HepG2 (cell line): Measurements from ENCODE around the gene TEX51. TPM values are rescaled to one million over a fixed set of nuclear protein-coding genes. Genes with fewer than 3 reads are reported as not detected.

Experiments
- ATAC-seq: fragments of 200-7000 bp; cut with Tn5 transposase; 3 replicates; pipeline ENCODE4 v1.9.1; 2020; ENCODE audit warnings: mild to moderate bottlenecking, moderate library complexity
- BruUV-seq: library from RNA; stranded (reverse); fragments of 400-500 nt; replicated peaks from 2 replicates; lab custom pipeline; 2021; lab: Mats Ljungman, UMichigan
- CTCF ChIA-PET: fragments of 300-600 bp; formaldehyde crosslinking; extraction: SDS; loops from one replicate; lab custom pipeline; 2021; ENCODE audit warnings: low total read pairs, inconsistent platforms, low intra/inter-chr PET ratio; lab: Yijun Ruan, JAX
- POLR2A ChIA-PET: fragments of 350-600 bp; sonication (Branson Sonifier 250); formaldehyde crosslinking; loops from one replicate; lab custom pipeline; 2020; ENCODE audit warnings: antibody characterized with exemption, inconsistent platforms; lab: Yijun Ruan, JAX
- DNase-seq: peaks from one replicate; pipeline ENCODE4 v3.0.0-alpha.2; 2015; ENCODE audit warnings: low spot score
- FAIRE-seq: peaks from 3 replicates; lab custom pipeline; 2011; peaks lifted over from hg19 to GRCh38; lab: Jason Lieb, UNC
- H2AFZ ChIP-seq: one replicate; pipeline ENCODE4 v1.6.1; 2011; ENCODE audit warnings: low read length, inconsistent platforms
- H3K27ac ChIP-seq: fragments of 300-600 bp; 3 replicates; pipeline ENCODE4 v1.8.0; 2011; ENCODE audit warnings: mixed run types, mild to moderate bottlenecking, mixed read lengths, low read length, inconsistent platforms; ENCODE audit not compliant: insufficient read depth; ENCODE audit errors: extremely low read length
- H3K27me3 ChIP-seq, 2 experiments: fragments of 200-600 bp in 1 of 2; 2 replicates in 1 of 2; 3 replicates in 1 of 2; pipeline versions ENCODE4 v1.6.0 to v1.8.0; 2011; ENCODE audit warnings: low read length in 2 of 2, mild to moderate bottlenecking in 2 of 2, moderate library complexity in 2 of 2, inconsistent platforms in 1 of 2; ENCODE audit not compliant: insufficient read depth in 2 of 2, control insufficient read depth in 1 of 2
- H3K36me3 ChIP-seq, 2 experiments: fragments of 200-600 bp in 1 of 2; replicated peaks in 1 of 2; 2 replicates in 1 of 2; 3 replicates in 1 of 2; pipeline versions ENCODE4 v1.5.1 to v1.8.0; 2011; ENCODE audit warnings: low read length in 2 of 2, inconsistent platforms in 1 of 2; ENCODE audit not compliant: insufficient read depth in 2 of 2, control insufficient read depth in 1 of 2
- H3K4me1 ChIP-seq: 2 replicates; pipeline ENCODE4 v1.5.1; 2012; ENCODE audit warnings: low read length, inconsistent platforms; ENCODE audit not compliant: insufficient read depth
- H3K4me2 ChIP-seq: 2 replicates; pipeline ENCODE4 v1.6.0; 2011; ENCODE audit warnings: low read depth, low read length, inconsistent platforms
- H3K4me3 ChIP-seq, 3 experiments: fragments of 200-600 bp in 1 of 3; sonication (generic), shearing (Covaris generic) in 1 of 3; replicated peaks in 1 of 3; 2 replicates each; pipeline ENCODE4 v1.5.1; 2011 to 2016; ENCODE audit warnings: low read length in 3 of 3, inconsistent platforms in 2 of 3, low read depth in 2 of 3, mild to moderate bottlenecking in 2 of 3, control low read depth in 1 of 3, mixed read lengths in 1 of 3; ENCODE audit not compliant: insufficient read depth in 1 of 3
- H3K79me2 ChIP-seq: one replicate; pipeline ENCODE4 v1.6.1; 2011; ENCODE audit warnings: low read length, inconsistent platforms; ENCODE audit not compliant: insufficient read depth
- H3K9ac ChIP-seq: 2 replicates; pipeline ENCODE4 v1.6.0; 2011; ENCODE audit warnings: mild to moderate bottlenecking, low read depth, low read length, inconsistent platforms; ENCODE audit not compliant: insufficient read depth
- H3K9me3 ChIP-seq: 2 replicates; pipeline ENCODE4 v1.5.1; 2012; ENCODE audit warnings: mild to moderate bottlenecking, low read length
- H4K20me1 ChIP-seq: 2 replicates; pipeline ENCODE4 v1.6.0; 2011; ENCODE audit warnings: inconsistent platforms, mild to moderate bottlenecking, low read length, moderate library complexity; ENCODE audit not compliant: insufficient read depth
- CHD2 ChIP-seq: IDR thresholded peaks from 2 replicates; pipeline ENCODE4 v1.6.1; 2011; ENCODE audit warnings: low read depth, low read length, improper control_type of control experiment
- EHMT2 ChIP-seq: fragments of 200-600 bp; sonication (generic); IDR thresholded peaks from 2 replicates; pipeline ENCODE4 v1.7.0; 2017; ENCODE audit warnings: antibody characterized with exemption, low read depth, low read length, borderline replicate concordance
- GABPA ChIP-seq, 2 experiments: IDR thresholded peaks; 2 replicates each; pipeline ENCODE4 v1.6.1; 2011 to 2016; ENCODE audit warnings: low read depth in 2 of 2, low read length in 1 of 2, missing biosample characterization in 1 of 2, missing genetic modification characterization in 1 of 2
- MEIS1 ChIP-seq: sonication (generic); formaldehyde crosslinking; IDR thresholded peaks from 2 replicates; pipeline ENCODE4 v1.9.0; 2021; ENCODE audit warnings: mild to moderate bottlenecking, missing genetic modification reagents, moderate library complexity, borderline replicate concordance
- PHF20 ChIP-seq: sonication (generic); formaldehyde crosslinking; IDR thresholded peaks from 2 replicates; pipeline ENCODE4 v1.5.0; 2020; ENCODE audit warnings: mild to moderate bottlenecking, missing genetic modification reagents
- POGZ ChIP-seq: sonication (generic); formaldehyde crosslinking; IDR thresholded peaks from 2 replicates; pipeline ENCODE4 v1.4.0; 2020; ENCODE audit warnings: mild to moderate bottlenecking, missing genetic modification reagents
- TBX2 ChIP-seq: sonication (generic); formaldehyde crosslinking; IDR thresholded peaks from 2 replicates; pipeline ENCODE4 v1.5.0; 2020; ENCODE audit warnings: missing genetic modification reagents, mild to moderate bottlenecking, borderline replicate concordance
- XRCC5 ChIP-seq: fragments of 200-400 bp; formaldehyde crosslinking; optimal IDR thresholded peaks from 2 replicates; pipeline ENCODE3; 2017; ENCODE audit warnings: mild to moderate bottlenecking, low read length
- ZMYM4 ChIP-seq: sonication (generic); formaldehyde crosslinking; IDR thresholded peaks from 2 replicates; pipeline ENCODE4 v1.8.1; 2023; ENCODE audit warnings: mild to moderate bottlenecking, missing genetic modification reagents
- ZNF33B ChIP-seq: sonication (generic); formaldehyde crosslinking; IDR thresholded peaks from 2 replicates; pipeline ENCODE4 v1.5.1; 2020; ENCODE audit warnings: mild to moderate bottlenecking, missing genetic modification reagents
- ZNF644 ChIP-seq: IDR thresholded peaks from 2 replicates; pipeline ENCODE4 v1.6.1; 2016; ENCODE audit warnings: low read depth
- ZNF883 ChIP-seq: sonication (generic); formaldehyde crosslinking; IDR thresholded peaks from 2 replicates; pipeline ENCODE4 v1.5.1; 2020; ENCODE audit warnings: mild to moderate bottlenecking, missing genetic modification reagents; ENCODE audit errors: not compliant biosample characterization
- ZSCAN21 ChIP-seq: sonication (generic); formaldehyde crosslinking; IDR thresholded peaks from 2 replicates; pipeline ENCODE4 v1.8.0; 2022; ENCODE audit warnings: mild to moderate bottlenecking, missing genetic modification reagents, moderate library complexity, borderline replicate concordance
- WGBS: methylation state at CpG from one replicate; pipeline ENCODE4 v1.1.6; 2017; ENCODE audit warnings: low lambda C conversion rate; 5-methylcytosine and 5-hydroxymethylcytosine counted together
- in situ Hi-C: cut with HindIII; loops from 2 replicates; pipeline ENCODE4 v1.10.0; 2017; ENCODE audit warnings: low pct_unique_long_range_greater_than_20kb; ENCODE audit not compliant: extremely low pct_ligation_motif_present
- intact Hi-C: fragments of 100-400 bp; cut with micrococcal nuclease; formaldehyde crosslinking; loops from one replicate; pipeline ENCODE4 v1.10.0; 2022; ENCODE audit not compliant: unreplicated experiment
- polyA plus RNA-seq, 8 experiments: library from polyadenylated mRNA; depleted of rRNA in 3 of 8; stranded (reverse) in 7 of 8; unstranded in 1 of 8; fragments of >200 nt; fragmentation: Illumina TruSeq in 4 of 8; extraction: Trizol in 4 of 8; gene quantifications; 2 replicates each; pipeline versions ENCODE4 v1.2.1 to v1.2.3, GENCODE V29; 2011 to 2016; ENCODE audit warnings: low read depth in 4 of 8, missing spikeins in 1 of 8, mixed read lengths in 1 of 8; ENCODE audit not compliant: insufficient read depth in 1 of 8
- total RNA-seq, 5 experiments: library from RNA; depleted of rRNA; stranded (reverse); fragments of >200 nt; fragmentation: Illumina TruSeq; extraction: Trizol; gene quantifications; 2 replicates each; pipeline ENCODE4 v1.2.3, GENCODE V29; 2016; ENCODE audit warnings: low read depth in 1 of 5
- TF ChIP-seq, protein P1 (sequence below): sonication (generic); formaldehyde crosslinking; IDR thresholded peaks from 2 replicates; pipeline ENCODE4 v1.8.0; 2022; ENCODE audit warnings: missing genetic modification reagents, mild to moderate bottlenecking, borderline replicate concordance
- TF ChIP-seq, protein P2 (sequence below): IDR thresholded peaks from 2 replicates; pipeline ENCODE4 v1.6.1; 2016; ENCODE audit warnings: mild to moderate bottlenecking, missing biosample characterization, missing genetic modification reagents
- TF ChIP-seq, protein P3 (sequence below): sonication (generic); formaldehyde crosslinking; IDR thresholded peaks from 2 replicates; pipeline ENCODE4 v1.5.0; 2020; ENCODE audit warnings: missing genetic modification reagents
- TF ChIP-seq, protein P4 (sequence below): sonication (generic); formaldehyde crosslinking; IDR thresholded peaks from 2 replicates; pipeline ENCODE4 v1.9.0; 2021; ENCODE audit warnings: missing genetic modification reagents, mild to moderate bottlenecking, borderline replicate concordance
- TF ChIP-seq, protein P5 (sequence below): sonication (generic); formaldehyde crosslinking; IDR thresholded peaks from 2 replicates; pipeline ENCODE4 v1.8.0; 2022; ENCODE audit warnings: mild to moderate bottlenecking, missing genetic modification reagents, moderate library complexity

Gene TEX51
- total and polyA plus RNA-seq, 2 of the 13 experiments (the other 11 are each of a cell fraction or from before 2014, with no cell fraction given) = not detected

DNA sequence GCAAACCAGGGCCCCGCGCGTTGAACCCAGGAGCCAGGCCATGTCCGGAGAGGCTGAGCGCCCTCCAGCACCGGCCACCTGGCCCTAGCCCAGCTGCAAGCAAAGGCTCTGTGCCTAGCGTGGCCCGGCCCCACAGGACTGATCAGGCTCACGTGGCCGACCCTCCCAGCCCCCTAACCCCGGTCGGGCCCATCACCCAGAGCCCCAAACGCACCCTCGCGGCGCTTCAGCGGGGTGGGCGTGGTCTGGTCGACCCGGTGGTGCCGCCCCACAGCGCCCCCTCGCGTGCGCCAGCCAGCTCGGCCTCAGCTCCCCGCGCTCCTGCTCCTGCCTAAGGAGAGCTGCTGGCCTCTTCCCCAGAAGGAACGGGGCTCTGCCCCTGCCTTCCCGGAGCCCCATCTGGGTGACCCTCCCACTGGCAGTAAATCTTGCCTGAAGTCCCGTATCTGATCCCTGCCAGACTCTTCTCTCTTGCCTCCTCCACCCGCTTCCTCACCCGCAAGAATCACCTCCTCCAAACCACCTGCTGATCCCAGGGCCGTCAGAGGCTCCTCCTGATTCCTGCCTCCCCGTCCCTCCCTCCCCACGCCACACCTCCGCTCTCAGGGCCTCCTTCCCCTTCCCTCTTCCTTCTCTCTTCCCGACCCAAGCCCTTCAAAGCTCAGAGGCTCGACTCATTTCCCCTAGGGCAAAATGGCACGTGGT, 12.3 kb upstream of the TEX51 start:
- Histone ChIP-seq H3K4me2 (peak overlapping the region; percentile 51; the same call in 1 of the 2 replicates), H3K79me2 (no peaks in the 10 kb centered on the region), H3K27me3 (peaks cover 0 to 47% of the 10 kb centered on the region in 2 experiments; a peak in 4 of 5 replicates), H2AFZ (no peak overlapping the region), H3K9me3 (no peaks in the 10 kb centered on the region), H3K36me3 (no peaks in the 10 kb centered on the region), H3K4me3 (peak overlapping the region in 1 of 3 experiments; percentile 42; a peak in 1 of 6 replicates), H4K20me1 (no peaks in the 10 kb centered on the region), H3K27ac (no peak overlapping the region), H3K9ac (no peak overlapping the region), H3K4me1 (no peaks in the 10 kb centered on the region)
- BruUV-seq = no TSS peak
- intact Hi-C loops (no loop called here), in situ Hi-C loops (no loop called here)
- peak; percentile 89 for ATAC-seq
- 32% methylated on average over 36 of the region's 40 CpGs for WGBS
- peak; percentile 13 for DNase-seq
- CTCF ChIA-PET = no interaction called here
- POLR2A ChIA-PET = no interaction called here
- no peak for FAIRE-seq
- no peak for TF ChIP-seq ZSCAN21
- peak; percentile 52 for TF ChIP-seq ZNF883 (CRISPR knock-in tag)
- 0 out of 2 replicates have a peak, but pooled peaks have one; percentile 55 for TF ChIP-seq CHD2
- TF ChIP-seq, protein P1, sequence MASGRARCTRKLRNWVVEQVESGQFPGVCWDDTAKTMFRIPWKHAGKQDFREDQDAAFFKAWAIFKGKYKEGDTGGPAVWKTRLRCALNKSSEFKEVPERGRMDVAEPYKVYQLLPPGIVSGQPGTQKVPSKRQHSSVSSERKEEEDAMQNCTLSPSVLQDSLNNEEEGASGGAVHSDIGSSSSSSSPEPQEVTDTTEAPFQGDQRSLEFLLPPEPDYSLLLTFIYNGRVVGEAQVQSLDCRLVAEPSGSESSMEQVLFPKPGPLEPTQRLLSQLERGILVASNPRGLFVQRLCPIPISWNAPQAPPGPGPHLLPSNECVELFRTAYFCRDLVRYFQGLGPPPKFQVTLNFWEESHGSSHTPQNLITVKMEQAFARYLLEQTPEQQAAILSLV (CRISPR knock-in tag) = 0 out of 2 replicates have a peak, but pooled peaks have one; percentile 49
- no peak for TF ChIP-seq MEIS1 (CRISPR knock-in tag)
- TF ChIP-seq, protein P2, sequence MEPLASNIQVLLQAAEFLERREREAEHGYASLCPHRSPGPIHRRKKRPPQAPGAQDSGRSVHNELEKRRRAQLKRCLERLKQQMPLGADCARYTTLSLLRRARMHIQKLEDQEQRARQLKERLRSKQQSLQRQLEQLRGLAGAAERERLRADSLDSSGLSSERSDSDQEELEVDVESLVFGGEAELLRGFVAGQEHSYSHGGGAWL (CRISPR knock-in tag) = 0 out of 2 replicates have a peak, but pooled peaks have one; percentile 16
- peak; percentile 54; the same call in 1 of the 2 replicates for TF ChIP-seq ZMYM4 (CRISPR knock-in tag)
- no peak for TF ChIP-seq TBX2 (CRISPR knock-in tag)
- TF ChIP-seq GABPA (IDR thresholded peaks at IDR 0.05; ENCODE audit: low read depth, low read length) = no peak
- no peak for TF ChIP-seq GABPA (CRISPR knock-in tag; IDR thresholded peaks at IDR 0.05; ENCODE audit: low read depth)
- TF ChIP-seq, protein P3, sequence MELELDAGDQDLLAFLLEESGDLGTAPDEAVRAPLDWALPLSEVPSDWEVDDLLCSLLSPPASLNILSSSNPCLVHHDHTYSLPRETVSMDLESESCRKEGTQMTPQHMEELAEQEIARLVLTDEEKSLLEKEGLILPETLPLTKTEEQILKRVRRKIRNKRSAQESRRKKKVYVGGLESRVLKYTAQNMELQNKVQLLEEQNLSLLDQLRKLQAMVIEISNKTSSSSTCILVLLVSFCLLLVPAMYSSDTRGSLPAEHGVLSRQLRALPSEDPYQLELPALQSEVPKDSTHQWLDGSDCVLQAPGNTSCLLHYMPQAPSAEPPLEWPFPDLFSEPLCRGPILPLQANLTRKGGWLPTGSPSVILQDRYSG = no peak
- TF ChIP-seq, protein P4, sequence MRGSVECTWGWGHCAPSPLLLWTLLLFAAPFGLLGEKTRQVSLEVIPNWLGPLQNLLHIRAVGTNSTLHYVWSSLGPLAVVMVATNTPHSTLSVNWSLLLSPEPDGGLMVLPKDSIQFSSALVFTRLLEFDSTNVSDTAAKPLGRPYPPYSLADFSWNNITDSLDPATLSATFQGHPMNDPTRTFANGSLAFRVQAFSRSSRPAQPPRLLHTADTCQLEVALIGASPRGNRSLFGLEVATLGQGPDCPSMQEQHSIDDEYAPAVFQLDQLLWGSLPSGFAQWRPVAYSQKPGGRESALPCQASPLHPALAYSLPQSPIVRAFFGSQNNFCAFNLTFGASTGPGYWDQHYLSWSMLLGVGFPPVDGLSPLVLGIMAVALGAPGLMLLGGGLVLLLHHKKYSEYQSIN (CRISPR knock-in tag) = no peak
- TF ChIP-seq PHF20 (CRISPR knock-in tag) = 0 out of 2 replicates have a peak, but pooled peaks have one; percentile 19
- TF ChIP-seq ZNF33B (CRISPR knock-in tag) = 0 out of 2 replicates have a peak, but pooled peaks have one; percentile 57
- TF ChIP-seq POGZ (CRISPR knock-in tag) = peak; percentile 54; the same call in 1 of the 2 replicates
- TF ChIP-seq XRCC5 = peak; percentile 56
- TF ChIP-seq, protein P5, sequence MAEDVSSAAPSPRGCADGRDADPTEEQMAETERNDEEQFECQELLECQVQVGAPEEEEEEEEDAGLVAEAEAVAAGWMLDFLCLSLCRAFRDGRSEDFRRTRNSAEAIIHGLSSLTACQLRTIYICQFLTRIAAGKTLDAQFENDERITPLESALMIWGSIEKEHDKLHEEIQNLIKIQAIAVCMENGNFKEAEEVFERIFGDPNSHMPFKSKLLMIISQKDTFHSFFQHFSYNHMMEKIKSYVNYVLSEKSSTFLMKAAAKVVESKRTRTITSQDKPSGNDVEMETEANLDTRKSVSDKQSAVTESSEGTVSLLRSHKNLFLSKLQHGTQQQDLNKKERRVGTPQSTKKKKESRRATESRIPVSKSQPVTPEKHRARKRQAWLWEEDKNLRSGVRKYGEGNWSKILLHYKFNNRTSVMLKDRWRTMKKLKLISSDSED (CRISPR knock-in tag) = no peak
- no peak for TF ChIP-seq EHMT2
- TF ChIP-seq ZNF644 = no peak
